Brain microvascular endothelial cell (primary cell): ENCODE results near the gene LPCAT2.

ENCODE experiments used
- DNase-seq: peaks from one replicate; pipeline ENCODE4 v3.0.0-alpha.2; 2020
- H3K27ac ChIP-seq: fragments of 250-450 bp; sonication (Bioruptor Pico); 2 replicates; pipeline ENCODE4 v1.5.1; 2020; ENCODE audit warnings: mild to moderate bottlenecking, moderate library complexity
- H3K27me3 ChIP-seq: fragments of 250-450 bp; sonication (Bioruptor Pico); replicated peaks from 2 replicates; pipeline ENCODE4 v1.5.1; 2020; ENCODE audit warnings: mild to moderate bottlenecking
- H3K36me3 ChIP-seq: fragments of 250-450 bp; sonication (Bioruptor Pico); replicated peaks from 2 replicates; pipeline ENCODE4 v1.5.1; 2020; ENCODE audit warnings: mild to moderate bottlenecking
- H3K4me3 ChIP-seq: 2 replicates; pipeline ENCODE4 v1.5.1; 2011; ENCODE audit warnings: low read depth, mild to moderate bottlenecking, control low read depth, low read length, moderate library complexity
- CTCF ChIP-seq: IDR thresholded peaks from 2 replicates; pipeline ENCODE4 v1.5.1; 2011; ENCODE audit warnings: low read depth, mild to moderate bottlenecking, moderate library complexity, low read length, control low read depth, inconsistent platforms; ENCODE audit errors: missing control alignments
- in situ Hi-C: cut with HindIII; loops from 2 replicates; pipeline ENCODE4 v1.10.0; 2017; ENCODE audit warnings: low sequenced_read_pairs, low pct_ligation_motif_present

The LPCAT2 gene

GRCh38 chr16:55467898-55468297 lies 41.0 kb upstream of the LPCAT2 start:
- Histone ChIP-seq H3K4me3 (no peak overlapping the region), H3K27me3 (no peaks in the 10 kb centered on the region), H3K27ac (no peak overlapping the region), H3K36me3 (no peaks in the 10 kb centered on the region)
- in situ Hi-C loops = loop anchor here (25.0 kb wide), 1 partner anchor 244 kb away; no protein-coding TSS in a partner anchor
- DNase-seq = no peak
- no peak for TF ChIP-seq CTCF

- no peak overlapping the region for H3K4me3 ChIP-seq
- no peaks in the 10 kb centered on the region for H3K27me3 ChIP-seq
- TF ChIP-seq CTCF = no peak
- H3K36me3 ChIP-seq = no peaks in the 10 kb centered on the region
- no peak for DNase-seq
- H3K27ac ChIP-seq = no peak overlapping the region
- in situ Hi-C loops = loop anchor here (25.0 kb wide), 1 partner anchor 244 kb away; no protein-coding TSS in a partner anchor
Observed at GRCh38 chr16:55468352-55468990, 40.4 kb upstream of the LPCAT2 start.

- TF ChIP-seq CTCF = no peak
- in situ Hi-C loops = loop anchor here (25.0 kb wide), 1 partner anchor 242 kb away; no protein-coding TSS in a partner anchor
- H3K27ac ChIP-seq = no peak overlapping the region
Observed at GRCh38 chr16:55469821-55470532, 38.9 kb upstream of the LPCAT2 start.

GRCh38 chr16:55470533-55471371 lies 38.1 kb upstream of the LPCAT2 start:
- no peak for DNase-seq
- no peak overlapping the region for H3K4me3 ChIP-seq
- H3K27me3 ChIP-seq = no peaks in the 10 kb centered on the region
- in situ Hi-C loops = loop anchor here (25.0 kb wide), 1 partner anchor 242 kb away; no protein-coding TSS in a partner anchor
- peak overlapping the region; percentile 75 for H3K27ac ChIP-seq
- TF ChIP-seq CTCF = no peak
- no peaks in the 10 kb centered on the region for H3K36me3 ChIP-seq

More at GRCh38 chr16:55469821-55470532, 38.9 kb upstream of the LPCAT2 start:
- no peaks in the 10 kb centered on the region for H3K27me3 ChIP-seq
- no peak for DNase-seq
- no peak overlapping the region for H3K4me3 ChIP-seq
- no peaks in the 10 kb centered on the region for H3K36me3 ChIP-seq

GRCh38 chr16:55471448-55472097 lies 37.3 kb upstream of the LPCAT2 start:
- DNase-seq = peak; percentile 85
- peak overlapping the region; percentile 75 for H3K27ac ChIP-seq
- in situ Hi-C loops = loop anchor here (25.0 kb wide), 1 partner anchor 241 kb away; no protein-coding TSS in a partner anchor
- TF ChIP-seq CTCF = no peak
- no peaks in the 10 kb centered on the region for H3K27me3 ChIP-seq
- H3K36me3 ChIP-seq = no peaks in the 10 kb centered on the region
- no peak overlapping the region for H3K4me3 ChIP-seq
